CD14-positive monocyte (primary cell): ENCODE measurements around the gene SMCHD1. TPM values are rescaled to one million over a fixed set of nuclear protein-coding genes. Genes with fewer than 3 reads are reported as not detected.
"Not testable (repeated sequence)": the region's sequence is repeated elsewhere in the genome, so short reads cannot be mapped to it uniquely, and the experiment has no call there.

ENCODE experiments used
- DNase-seq, 3 donors: peaks; one replicate each; pipeline ENCODE4 v3.0.0-alpha.2; 2011 to 2022
- H2AFZ ChIP-seq: 2 replicates; pipeline ENCODE4 v1.6.0; 2012; ENCODE audit warnings: mild to moderate bottlenecking, low read depth, low read length, inconsistent platforms; ENCODE audit not compliant: insufficient read depth, poor library complexity, severe bottlenecking
- H3K27ac ChIP-seq, 2 donors: 1 replicate in 1 of 2; 2 replicates in 1 of 2; pipeline ENCODE4 v1.5.1; 2012 to 2013; ENCODE audit warnings: low read length in 2 of 2, control low read depth in 1 of 2, inconsistent platforms in 1 of 2, low read depth in 1 of 2, mild to moderate bottlenecking in 1 of 2
- H3K27me3 ChIP-seq, 2 donors: one replicate each; pipeline versions ENCODE4 v1.6.0 to v1.6.1; 2011 to 2013; ENCODE audit warnings: low read length in 2 of 2; ENCODE audit not compliant: control insufficient read depth in 2 of 2, insufficient read depth in 2 of 2
- H3K36me3 ChIP-seq, 2 donors: replicated peaks in 1 of 2; 1 replicate in 1 of 2; 2 replicates in 1 of 2; pipeline versions ENCODE4 v1.5.1 to v1.6.1; 2012 to 2013; ENCODE audit warnings: low read length in 2 of 2, control low read depth in 1 of 2, inconsistent platforms in 1 of 2, mild to moderate bottlenecking in 1 of 2; ENCODE audit not compliant: insufficient read depth in 2 of 2, control insufficient read depth in 1 of 2
- H3K4me1 ChIP-seq, 2 donors: 1 replicate in 1 of 2; 2 replicates in 1 of 2; pipeline versions ENCODE4 v1.5.1 to v1.6.1; 2012 to 2013; ENCODE audit warnings: low read length in 2 of 2, control low read depth in 1 of 2, inconsistent platforms in 1 of 2, mild to moderate bottlenecking in 1 of 2, moderate library complexity in 1 of 2; ENCODE audit not compliant: insufficient read depth in 2 of 2, control insufficient read depth in 1 of 2
- H3K4me2 ChIP-seq: replicated peaks from 2 replicates; pipeline ENCODE3; 2012; ENCODE audit warnings: low read length, moderate library complexity, mild to moderate bottlenecking; ENCODE audit not compliant: poor library complexity, severe bottlenecking; ENCODE audit errors: extremely low read depth
- H3K4me3 ChIP-seq, 3 experiments: fragments of 200-600 bp in 1 of 3; sonication (generic) in 1 of 3; replicated peaks in 1 of 3; 1 replicate in 2 of 3; 2 replicates in 1 of 3; pipeline ENCODE4 v1.5.1; 2011 to 2013; ENCODE audit warnings: low read length in 3 of 3, mild to moderate bottlenecking in 3 of 3, control low read depth in 2 of 3, low read depth in 2 of 3, inconsistent platforms in 1 of 3, moderate library complexity in 1 of 3
- H3K79me2 ChIP-seq: 2 replicates; pipeline ENCODE4 v1.6.0; 2012; ENCODE audit warnings: mild to moderate bottlenecking, control low read depth, inconsistent platforms, low read length, moderate library complexity; ENCODE audit not compliant: insufficient read depth
- H3K9ac ChIP-seq: 2 replicates; pipeline ENCODE4 v1.6.0; 2017; ENCODE audit warnings: low read length, mild to moderate bottlenecking; ENCODE audit not compliant: insufficient read depth, poor library complexity, severe bottlenecking
- H3K9me3 ChIP-seq, 2 donors: replicated peaks in 1 of 2; 1 replicate in 1 of 2; 2 replicates in 1 of 2; pipeline versions ENCODE4 v1.5.1 to v1.6.1; 2012 to 2013; ENCODE audit warnings: low read length in 2 of 2, control low read depth in 1 of 2; ENCODE audit not compliant: control insufficient read depth in 1 of 2, insufficient read depth in 1 of 2
- H4K20me1 ChIP-seq: 2 replicates; pipeline ENCODE4 v1.6.0; 2012; ENCODE audit warnings: mild to moderate bottlenecking, low read length, control low read depth, moderate library complexity; ENCODE audit not compliant: insufficient read depth
- H3K27ac Mint-ChIP-seq, 7 donors: one replicate each; pipeline ENCODE4 v1.8.0; 2020; ENCODE audit warnings: mild to moderate bottlenecking in 7 of 7, mixed read lengths in 7 of 7, moderate library complexity in 6 of 7, inconsistent platforms in 2 of 7
- H3K27me3 Mint-ChIP-seq, 3 donors: one replicate each; pipeline ENCODE4 v1.8.0; 2021 to 2022; ENCODE audit warnings: low read depth in 3 of 3, mild to moderate bottlenecking in 3 of 3, mixed read lengths in 3 of 3, moderate library complexity in 3 of 3, inconsistent platforms in 1 of 3
- H3K36me3 Mint-ChIP-seq, 2 donors: one replicate each; pipeline ENCODE4 v1.8.0; 2020; ENCODE audit warnings: mixed read lengths in 2 of 2, inconsistent platforms in 1 of 2, mild to moderate bottlenecking in 1 of 2
- H3K4me1 Mint-ChIP-seq: one replicate; pipeline ENCODE4 v1.8.0; 2020; ENCODE audit warnings: mild to moderate bottlenecking, mixed read lengths
- H3K4me3 Mint-ChIP-seq, 2 donors: one replicate each; pipeline ENCODE4 v1.8.0; 2020; ENCODE audit warnings: mild to moderate bottlenecking in 2 of 2, mixed read lengths in 2 of 2, moderate library complexity in 1 of 2
- H3K9me3 Mint-ChIP-seq, 7 donors: one replicate each; pipeline ENCODE4 v1.8.0; 2020 to 2022; ENCODE audit warnings: mixed read lengths in 7 of 7, mild to moderate bottlenecking in 6 of 7, moderate library complexity in 6 of 7, inconsistent platforms in 2 of 7
- WGBS: methylation state at CpG from one replicate; pipeline ENCODE4 v1.1.5; 2013; ENCODE audit warnings: missing lambda C conversion rate; ENCODE audit not compliant: insufficient coverage; 5-methylcytosine and 5-hydroxymethylcytosine counted together
- intact Hi-C, 2 donors: fragments of 100-400 bp; cut with micrococcal nuclease; formaldehyde crosslinking; loops; one replicate each; pipeline versions ENCODE4 v1.15.0 to v1.15.1; 2023
- polyA plus RNA-seq, 3 donors: library from polyadenylated mRNA; depleted of rRNA in 1 of 3; unstranded in 2 of 3; stranded (reverse) in 1 of 3; fragments of 300-500 nt in 2 of 3; fragments of >200 nt in 1 of 3; fragmentation: Illumina TruSeq in 2 of 3; gene quantifications; 1 replicate in 2 of 3; 2 replicates in 1 of 3; pipeline ENCODE4 v1.2.3, GENCODE V29; 2012 to 2021
- TF ChIP-seq, protein P1 (sequence below): fragments of 200-600 bp; IDR thresholded peaks from one replicate; pipeline ENCODE4 v1.8.0; 2022; ENCODE audit warnings: antibody characterized with exemption, mild to moderate bottlenecking

The SMCHD1 gene
- polyA plus RNA-seq, 3 donors = 12.7 to 45.5 (median 16.8) TPM

DNA sequence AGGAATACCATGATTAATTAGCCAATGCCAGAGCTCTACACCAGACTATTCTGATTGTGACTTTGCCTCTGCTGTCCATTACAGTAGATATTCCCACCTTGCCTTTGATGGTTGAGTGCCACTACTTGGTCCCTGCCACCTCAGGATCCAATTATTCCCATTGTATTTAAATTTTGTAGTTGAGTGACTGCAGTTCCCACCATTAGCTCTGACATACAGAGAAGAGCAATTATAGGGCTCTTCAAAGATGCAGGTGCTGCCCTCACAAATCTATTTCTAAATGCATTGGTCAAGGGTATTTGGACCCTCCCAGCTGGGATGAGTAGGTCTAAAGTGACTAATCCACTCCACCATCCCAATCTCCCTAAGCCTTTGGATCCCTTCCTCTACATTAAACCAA is 181.8 kb downstream of the SMCHD1 start:
- intact Hi-C loops, H4K20me1 ChIP-seq, H3K4me1 ChIP-seq, H3K27me3 ChIP-seq, H3K4me1 Mint-ChIP-seq, H3K4me3 Mint-ChIP-seq, H3K4me3 ChIP-seq, H3K36me3 ChIP-seq, H3K27me3 Mint-ChIP-seq, H3K36me3 Mint-ChIP-seq, H3K27ac Mint-ChIP-seq, H3K9ac ChIP-seq, H3K79me2 ChIP-seq, H3K9me3 ChIP-seq, DNase-seq, H3K4me2 ChIP-seq, H3K27ac ChIP-seq, H2AFZ ChIP-seq: not testable (repeated sequence)
- H3K9me3 Mint-ChIP-seq = peaks cover 7 to 22% (median 14%) of the 10 kb centered on the region in 7 donors

DNA sequence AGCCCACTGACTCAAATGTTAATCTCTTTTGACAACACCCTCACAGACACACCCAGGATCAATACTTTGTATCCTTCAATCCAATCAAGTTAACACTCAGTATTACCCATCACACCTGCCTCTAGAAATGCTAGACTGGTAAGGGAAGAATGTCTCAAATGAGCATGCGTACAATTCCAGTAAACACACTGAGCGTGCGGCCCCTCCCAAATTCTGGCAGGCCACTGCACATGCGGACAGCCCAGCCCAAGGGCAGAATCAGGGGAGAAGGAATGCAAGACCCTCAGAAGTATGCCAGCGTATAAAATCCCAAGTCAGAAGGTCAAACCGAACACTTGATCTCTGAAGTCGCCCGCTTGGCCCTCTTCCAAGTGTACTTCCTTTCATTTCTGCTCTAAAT is 183.7 kb downstream of the SMCHD1 start:
- peaks cover 16% of the 10 kb centered on the region in 2 donors for H3K4me1 ChIP-seq
- 81% methylated on average over 5 of the region's 8 CpGs for WGBS
- H4K20me1 ChIP-seq = no peaks in the 10 kb centered on the region
- H3K36me3 Mint-ChIP-seq = no peaks in the 10 kb centered on the region
- H3K9me3 ChIP-seq = peaks cover 0 to 4% of the 10 kb centered on the region in 2 donors
- peaks cover 7 to 21% (median 14%) of the 10 kb centered on the region in 7 donors for H3K9me3 Mint-ChIP-seq
- no peak overlapping the region for H3K4me3 Mint-ChIP-seq
- TF ChIP-seq, protein P1, sequence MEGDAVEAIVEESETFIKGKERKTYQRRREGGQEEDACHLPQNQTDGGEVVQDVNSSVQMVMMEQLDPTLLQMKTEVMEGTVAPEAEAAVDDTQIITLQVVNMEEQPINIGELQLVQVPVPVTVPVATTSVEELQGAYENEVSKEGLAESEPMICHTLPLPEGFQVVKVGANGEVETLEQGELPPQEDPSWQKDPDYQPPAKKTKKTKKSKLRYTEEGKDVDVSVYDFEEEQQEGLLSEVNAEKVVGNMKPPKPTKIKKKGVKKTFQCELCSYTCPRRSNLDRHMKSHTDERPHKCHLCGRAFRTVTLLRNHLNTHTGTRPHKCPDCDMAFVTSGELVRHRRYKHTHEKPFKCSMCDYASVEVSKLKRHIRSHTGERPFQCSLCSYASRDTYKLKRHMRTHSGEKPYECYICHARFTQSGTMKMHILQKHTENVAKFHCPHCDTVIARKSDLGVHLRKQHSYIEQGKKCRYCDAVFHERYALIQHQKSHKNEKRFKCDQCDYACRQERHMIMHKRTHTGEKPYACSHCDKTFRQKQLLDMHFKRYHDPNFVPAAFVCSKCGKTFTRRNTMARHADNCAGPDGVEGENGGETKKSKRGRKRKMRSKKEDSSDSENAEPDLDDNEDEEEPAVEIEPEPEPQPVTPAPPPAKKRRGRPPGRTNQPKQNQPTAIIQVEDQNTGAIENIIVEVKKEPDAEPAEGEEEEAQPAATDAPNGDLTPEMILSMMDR = no peak
- no peak overlapping the region for H3K27ac ChIP-seq
- intact Hi-C loops = no loop called here
- H3K4me1 Mint-ChIP-seq = peaks cover 18% of the 10 kb centered on the region
- peaks cover 0 to 4% (median 3%) of the 10 kb centered on the region in 3 donors for H3K27me3 Mint-ChIP-seq
- H3K27me3 ChIP-seq = no peaks in the 10 kb centered on the region
- H3K9ac ChIP-seq = no peak overlapping the region
- H3K4me2 ChIP-seq = no peak overlapping the region
- peaks cover 2% of the 10 kb centered on the region for H3K79me2 ChIP-seq
- no peak overlapping the region for H2AFZ ChIP-seq
- no peak overlapping the region for H3K27ac Mint-ChIP-seq
- DNase-seq = no peak
- H3K4me3 ChIP-seq = no peak overlapping the region
- no peaks in the 10 kb centered on the region for H3K36me3 ChIP-seq
